ENCODE results near the gene R3HDM1. TPM values are rescaled to one million over a fixed set of nuclear protein-coding genes. Genes with fewer than 3 reads are reported as not detected.
"Not testable (repeated sequence)": the region's sequence is repeated elsewhere in the genome, so short reads cannot be mapped to it uniquely, and the experiment has no call there.

The R3HDM1 gene
- total RNA-seq, 1 donor from 2014 or later = 44.7 TPM

GRCh38 chr2:135708159-135708558, 176.9 kb downstream of the R3HDM1 start:
- Mint-ChIP-seq H3K4me1 (ENCODE audit: low read depth, unreplicated experiment) (no peaks in the 10 kb centered on the region), H3K27me3 (ENCODE audit: low read depth, unreplicated experiment) (no peaks in the 10 kb centered on the region), H3K9me3 (ENCODE audit: unreplicated experiment) (no peaks in the 10 kb centered on the region), H3K36me3 (ENCODE audit: low read depth, unreplicated experiment) (no peaks in the 10 kb centered on the region), H3K27ac (ENCODE audit: unreplicated experiment) (no peak overlapping the region), H3K4me3 (ENCODE audit: unreplicated experiment) (no peak overlapping the region)
- Histone ChIP-seq H3K4me3 (ENCODE audit: insufficient read depth, low read depth, low read length) (no peak overlapping the region), H3K27me3 (ENCODE audit: insufficient read depth, low read length) (no peaks in the 10 kb centered on the region), H3K36me3 (ENCODE audit: insufficient read depth, low read length) (no peaks in the 10 kb centered on the region), H3K79me2 (ENCODE audit: insufficient read depth, low read length) (no peaks in the 10 kb centered on the region), H3K9me3 (ENCODE audit: insufficient read depth, low read depth, low read length) (no peaks in the 10 kb centered on the region), H3K27ac (ENCODE audit: low read depth, low read length) (no peak overlapping the region), H3K4me1 (ENCODE audit: insufficient read depth, low read length) (no peaks in the 10 kb centered on the region), H4K20me1 (ENCODE audit: insufficient read depth, low read length) (no peaks in the 10 kb centered on the region), H3K9ac (ENCODE audit: low read length) (no peak overlapping the region), H3K4me2 (ENCODE audit: low read length) (no peak overlapping the region), H2AFZ (ENCODE audit: low read depth, low read length) (no peak overlapping the region)
- DNase-seq (ENCODE audit: low read depth) = no peak
- no peak for TF ChIP-seq CTCF (IDR thresholded peaks at IDR 0.05; ENCODE audit: insufficient read depth, low read depth, low read length)
- no peak for TF ChIP-seq EZH2 (IDR thresholded peaks at IDR 0.05; ENCODE audit: insufficient read depth, low read length)
- FAIRE-seq = no peak

DNA sequence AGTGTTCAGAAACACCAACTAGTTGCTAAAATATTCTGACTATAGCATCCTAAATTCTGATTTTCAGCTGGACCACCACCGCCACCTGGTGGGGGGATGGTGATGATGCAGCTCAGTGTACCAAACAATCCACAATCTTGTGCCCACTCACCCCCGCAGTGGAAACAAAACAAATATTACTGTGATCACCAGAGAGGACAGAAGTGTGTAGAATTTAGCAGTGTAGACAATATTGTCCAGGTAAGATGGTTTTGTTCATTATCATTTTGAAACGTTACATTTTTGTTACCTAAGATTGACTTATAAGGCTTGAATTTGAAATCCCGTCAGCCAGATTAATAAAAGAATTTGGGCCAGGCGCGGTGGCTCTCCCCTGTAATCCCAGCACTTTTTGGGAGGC, 178.7 kb downstream of the R3HDM1 start:
- no peak overlapping the region for H3K27ac ChIP-seq (ENCODE audit: low read depth, low read length)
- H3K4me2 ChIP-seq (ENCODE audit: low read length) = no peak overlapping the region
- TF ChIP-seq EZH2 (IDR thresholded peaks at IDR 0.05; ENCODE audit: insufficient read depth, low read length) (no peak), CTCF (IDR thresholded peaks at IDR 0.05; ENCODE audit: insufficient read depth, low read depth, low read length) (peak; percentile 95)
- peaks cover 3% of the 10 kb centered on the region for H3K36me3 Mint-ChIP-seq (ENCODE audit: low read depth, unreplicated experiment)
- H3K79me2 ChIP-seq (ENCODE audit: insufficient read depth, low read length) = no peaks in the 10 kb centered on the region
- H3K9me3 ChIP-seq (ENCODE audit: insufficient read depth, low read depth, low read length) = no peaks in the 10 kb centered on the region
- no peaks in the 10 kb centered on the region for H3K27me3 Mint-ChIP-seq (ENCODE audit: low read depth, unreplicated experiment)
- H3K9ac ChIP-seq (ENCODE audit: low read length) = no peak overlapping the region
- H3K27ac Mint-ChIP-seq (ENCODE audit: unreplicated experiment) = no peak overlapping the region
- no peaks in the 10 kb centered on the region for H3K27me3 ChIP-seq (ENCODE audit: insufficient read depth, low read length)
- H3K4me3 ChIP-seq (ENCODE audit: insufficient read depth, low read depth, low read length) = no peak overlapping the region
- H3K4me1 Mint-ChIP-seq (ENCODE audit: low read depth, unreplicated experiment) = no peaks in the 10 kb centered on the region
- peak; percentile 60 for FAIRE-seq
- H3K4me1 ChIP-seq (ENCODE audit: insufficient read depth, low read length) = no peaks in the 10 kb centered on the region
- no peaks in the 10 kb centered on the region for H3K9me3 Mint-ChIP-seq (ENCODE audit: unreplicated experiment)
- DNase-seq (ENCODE audit: low read depth) = no peak
- no peak overlapping the region for H2AFZ ChIP-seq (ENCODE audit: low read depth, low read length)
- no peak overlapping the region for H3K4me3 Mint-ChIP-seq (ENCODE audit: unreplicated experiment)
- H3K36me3 ChIP-seq (ENCODE audit: insufficient read depth, low read length) = no peaks in the 10 kb centered on the region
- no peaks in the 10 kb centered on the region for H4K20me1 ChIP-seq (ENCODE audit: insufficient read depth, low read length)

DNA sequence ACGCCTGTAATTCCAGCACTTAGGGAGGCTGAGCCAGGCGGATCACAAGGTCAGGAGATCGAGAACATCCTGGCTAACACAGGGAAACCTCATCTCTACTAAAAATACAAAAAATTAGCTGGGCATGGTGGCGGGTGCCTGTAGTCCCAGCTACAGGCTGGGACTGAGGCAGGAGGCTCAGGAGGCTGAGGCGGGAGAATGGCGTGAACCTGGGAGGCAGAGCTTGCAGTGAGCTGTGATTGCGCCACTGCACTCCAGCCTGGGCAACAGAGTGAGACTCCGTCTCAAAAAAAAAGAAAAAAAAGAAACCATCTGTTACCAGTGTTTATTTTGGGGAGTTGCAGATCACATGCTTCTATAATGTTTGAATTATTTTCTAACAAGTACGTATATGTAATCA, 183.8 kb downstream of the R3HDM1 start:
- not testable (repeated sequence) for H3K4me3 Mint-ChIP-seq (ENCODE audit: unreplicated experiment); H3K4me3 ChIP-seq (ENCODE audit: insufficient read depth, low read depth, low read length); H3K4me2 ChIP-seq (ENCODE audit: low read length); H3K27me3 Mint-ChIP-seq (ENCODE audit: low read depth, unreplicated experiment); H2AFZ ChIP-seq (ENCODE audit: low read depth, low read length); H3K36me3 Mint-ChIP-seq (ENCODE audit: low read depth, unreplicated experiment); H3K27me3 ChIP-seq (ENCODE audit: insufficient read depth, low read length); H3K4me1 Mint-ChIP-seq (ENCODE audit: low read depth, unreplicated experiment); DNase-seq (ENCODE audit: low read depth); H3K27ac ChIP-seq (ENCODE audit: low read depth, low read length); H3K9ac ChIP-seq (ENCODE audit: low read length); H4K20me1 ChIP-seq (ENCODE audit: insufficient read depth, low read length); H3K9me3 Mint-ChIP-seq (ENCODE audit: unreplicated experiment); H3K4me1 ChIP-seq (ENCODE audit: insufficient read depth, low read length); H3K9me3 ChIP-seq (ENCODE audit: insufficient read depth, low read depth, low read length); H3K27ac Mint-ChIP-seq (ENCODE audit: unreplicated experiment); H3K79me2 ChIP-seq (ENCODE audit: insufficient read depth, low read length); FAIRE-seq
- peaks cover 11% of the 10 kb centered on the region for H3K36me3 ChIP-seq (ENCODE audit: insufficient read depth, low read length)

Measured in astrocyte (in vitro differentiated cells and primary cell).